ENCODE measurements around the gene AZIN2. TPM values are rescaled to one million over a fixed set of nuclear protein-coding genes. Genes with fewer than 3 reads are reported as not detected.
"Not testable (repeated sequence)": the region's sequence is repeated elsewhere in the genome, so short reads cannot be mapped to it uniquely, and the experiment has no call there.

AZIN2 gene
- total RNA-seq, 2 donors from 2014 or later = 1.9 to 3.3 TPM

DNA sequence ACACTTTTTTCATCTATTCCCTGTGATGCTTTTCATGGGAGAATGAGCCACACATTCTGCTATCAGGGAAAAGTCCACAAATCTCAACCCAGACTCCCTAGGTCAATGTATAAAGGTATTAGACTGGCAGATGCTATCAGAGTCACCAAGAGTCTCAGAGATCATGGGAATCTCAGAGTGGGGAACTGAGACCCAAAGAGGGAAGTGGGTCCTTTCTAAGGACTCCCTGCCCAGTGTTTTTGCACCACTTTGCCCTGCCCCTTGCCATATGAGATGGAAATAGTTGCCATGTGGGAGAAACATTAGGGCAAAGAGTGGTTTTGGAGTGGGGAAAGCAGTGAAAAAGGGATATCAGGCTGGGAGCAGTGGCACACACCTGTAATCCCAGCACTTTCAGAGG is 19.1 kb upstream of the AZIN2 start:
- Histone ChIP-seq H3K36me3 (no peaks in the 10 kb centered on the region), H3K27ac (no peak overlapping the region), H3K4me1 (peaks cover 0 to 8% of the 10 kb centered on the region in 2 donors), H3K9me3 (peaks cover 15 to 39% of the 10 kb centered on the region in 2 donors), H3K4me3 (no peak overlapping the region), H3K27me3 (no peaks in the 10 kb centered on the region)
- TF ChIP-seq, protein P1, sequence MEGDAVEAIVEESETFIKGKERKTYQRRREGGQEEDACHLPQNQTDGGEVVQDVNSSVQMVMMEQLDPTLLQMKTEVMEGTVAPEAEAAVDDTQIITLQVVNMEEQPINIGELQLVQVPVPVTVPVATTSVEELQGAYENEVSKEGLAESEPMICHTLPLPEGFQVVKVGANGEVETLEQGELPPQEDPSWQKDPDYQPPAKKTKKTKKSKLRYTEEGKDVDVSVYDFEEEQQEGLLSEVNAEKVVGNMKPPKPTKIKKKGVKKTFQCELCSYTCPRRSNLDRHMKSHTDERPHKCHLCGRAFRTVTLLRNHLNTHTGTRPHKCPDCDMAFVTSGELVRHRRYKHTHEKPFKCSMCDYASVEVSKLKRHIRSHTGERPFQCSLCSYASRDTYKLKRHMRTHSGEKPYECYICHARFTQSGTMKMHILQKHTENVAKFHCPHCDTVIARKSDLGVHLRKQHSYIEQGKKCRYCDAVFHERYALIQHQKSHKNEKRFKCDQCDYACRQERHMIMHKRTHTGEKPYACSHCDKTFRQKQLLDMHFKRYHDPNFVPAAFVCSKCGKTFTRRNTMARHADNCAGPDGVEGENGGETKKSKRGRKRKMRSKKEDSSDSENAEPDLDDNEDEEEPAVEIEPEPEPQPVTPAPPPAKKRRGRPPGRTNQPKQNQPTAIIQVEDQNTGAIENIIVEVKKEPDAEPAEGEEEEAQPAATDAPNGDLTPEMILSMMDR (IDR thresholded peaks at IDR 0.05) = no peak
- DNase-seq (ENCODE audit: low spot score) = no peak

DNA sequence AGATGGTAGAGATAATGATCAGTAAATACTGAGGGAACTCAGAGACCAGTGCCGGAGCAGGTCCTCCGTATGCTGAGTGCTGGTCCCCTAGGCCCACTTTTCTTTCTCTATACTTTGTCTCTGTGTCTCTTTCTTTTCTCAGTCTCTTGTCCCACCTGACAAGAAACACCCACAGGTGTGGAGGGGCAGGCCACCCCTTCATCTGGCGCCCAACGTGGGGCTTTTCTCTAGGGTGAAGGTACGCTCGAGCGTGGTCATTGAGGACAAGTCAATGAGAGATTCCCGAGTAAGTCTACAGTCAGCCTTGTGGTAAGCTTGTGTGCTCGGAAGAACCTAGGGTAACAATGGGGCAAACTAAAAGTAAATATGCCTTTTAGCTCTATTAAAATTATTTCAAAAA is 16.7 kb upstream of the AZIN2 start:
- H3K9me3 ChIP-seq = peaks cover 15 to 39% of the 10 kb centered on the region in 2 donors
- not testable (repeated sequence) for H3K4me3 ChIP-seq; H3K27ac ChIP-seq; H3K36me3 ChIP-seq; H3K4me1 ChIP-seq; DNase-seq (ENCODE audit: low spot score); H3K27me3 ChIP-seq

DNA sequence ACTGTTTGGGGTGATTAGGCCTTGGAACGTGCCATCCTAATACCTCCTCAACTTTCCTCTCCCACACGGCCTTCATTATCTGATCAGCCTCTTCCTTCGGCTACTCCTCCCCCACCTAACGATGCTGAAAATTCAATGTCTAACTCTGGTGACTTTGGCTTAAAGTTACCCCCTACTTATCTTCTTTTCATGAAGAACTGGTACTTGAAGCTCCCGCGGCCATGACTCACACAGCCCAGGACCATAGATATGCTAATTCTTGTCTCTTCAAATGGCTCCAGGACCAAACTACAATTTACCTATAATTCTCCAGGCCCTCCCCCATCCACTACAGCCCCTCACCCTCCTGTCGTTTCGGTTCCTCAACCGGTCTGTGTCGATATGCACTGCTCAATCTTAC is 15.7 kb upstream of the AZIN2 start:
- H3K27ac ChIP-seq = no peak overlapping the region
- peaks cover 15 to 39% of the 10 kb centered on the region in 2 donors for H3K9me3 ChIP-seq
- no peaks in the 10 kb centered on the region for H3K36me3 ChIP-seq
- DNase-seq (ENCODE audit: low spot score) = no peak
- H3K4me3 ChIP-seq = no peak overlapping the region
- H3K4me1 ChIP-seq = peaks cover 0 to 2% of the 10 kb centered on the region in 2 donors
- TF ChIP-seq, protein P1 (IDR thresholded peaks at IDR 0.05) = no peak
- no peaks in the 10 kb centered on the region for H3K27me3 ChIP-seq

DNA sequence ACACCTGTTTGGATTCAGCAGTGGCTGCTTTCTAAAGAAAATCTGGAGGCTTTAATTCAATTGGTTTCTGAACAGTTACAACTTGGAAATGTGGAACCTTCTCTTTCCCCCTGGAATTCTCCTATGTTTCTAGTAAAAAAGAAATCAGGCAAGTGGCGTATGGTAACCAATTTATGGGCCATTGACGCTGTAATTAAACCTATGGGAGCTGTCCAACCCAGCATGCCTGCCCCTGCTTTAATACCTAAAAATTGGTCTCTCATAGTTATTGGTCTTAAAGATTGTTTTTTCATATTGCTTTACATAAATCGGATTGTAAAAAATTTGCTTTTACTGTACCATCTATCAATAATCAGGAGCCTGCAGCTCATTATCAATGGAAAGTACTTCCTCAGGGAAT is 14.5 kb upstream of the AZIN2 start:
- not testable (repeated sequence) for H3K27ac ChIP-seq; DNase-seq (ENCODE audit: low spot score); H3K4me3 ChIP-seq; H3K27me3 ChIP-seq; H3K4me1 ChIP-seq; H3K36me3 ChIP-seq
- H3K9me3 ChIP-seq = peaks cover 15 to 39% of the 10 kb centered on the region in 2 donors

DNA sequence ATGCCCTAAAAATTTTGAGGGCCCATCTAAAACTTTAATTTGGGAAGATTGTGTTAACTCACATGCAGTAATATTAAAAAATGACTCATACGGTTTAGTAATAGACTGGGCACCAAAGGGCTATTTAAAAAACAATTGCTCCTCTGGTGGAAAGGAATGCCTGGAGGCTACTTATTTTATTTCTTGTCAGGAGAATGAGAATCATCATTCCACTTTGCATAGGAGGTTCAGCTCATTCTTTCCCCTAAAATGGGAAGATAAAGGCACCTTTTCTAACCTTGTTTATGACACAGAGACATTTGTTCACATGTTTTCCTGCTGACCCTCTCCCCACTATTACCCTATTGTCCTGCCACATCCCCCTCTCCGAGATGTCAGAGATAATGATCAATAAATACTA is 12.8 kb upstream of the AZIN2 start:
- not testable (repeated sequence) for H3K27me3 ChIP-seq; H3K27ac ChIP-seq; H3K4me1 ChIP-seq; H3K36me3 ChIP-seq; H3K4me3 ChIP-seq; DNase-seq (ENCODE audit: low spot score)
- peaks cover 15 to 30% of the 10 kb centered on the region in 2 donors for H3K9me3 ChIP-seq

DNA sequence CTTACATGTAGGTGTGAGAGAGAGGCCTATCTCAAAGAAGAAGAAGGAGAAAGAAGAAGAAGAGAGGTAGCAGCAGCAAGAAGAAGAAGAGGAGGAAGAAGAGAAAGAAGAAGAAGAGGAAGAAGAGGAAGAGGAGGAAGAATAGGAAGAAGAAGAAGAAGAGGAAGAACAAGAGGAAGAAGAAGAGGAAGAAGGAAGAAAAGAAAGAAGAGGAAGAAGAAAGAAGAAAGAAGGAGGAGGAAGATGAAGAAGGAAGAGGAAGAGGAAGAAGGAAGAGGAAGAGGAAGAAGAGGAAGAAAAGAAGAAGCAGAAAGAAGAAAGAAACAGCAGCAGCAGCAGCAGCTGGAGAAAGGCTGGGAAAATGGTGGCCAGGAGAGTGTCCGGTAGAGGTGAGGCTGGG is 10.3 kb upstream of the AZIN2 start:
- no peaks in the 10 kb centered on the region for H3K36me3 ChIP-seq
- no peaks in the 10 kb centered on the region for H3K4me1 ChIP-seq
- TF ChIP-seq, protein P1 (IDR thresholded peaks at IDR 0.05) = no peak
- DNase-seq (ENCODE audit: low spot score) = no peak
- H3K27ac ChIP-seq = no peak overlapping the region
- H3K27me3 ChIP-seq = no peaks in the 10 kb centered on the region
- peaks cover 0 to 4% of the 10 kb centered on the region in 2 donors for H3K9me3 ChIP-seq
- H3K4me3 ChIP-seq = no peak overlapping the region

DNA sequence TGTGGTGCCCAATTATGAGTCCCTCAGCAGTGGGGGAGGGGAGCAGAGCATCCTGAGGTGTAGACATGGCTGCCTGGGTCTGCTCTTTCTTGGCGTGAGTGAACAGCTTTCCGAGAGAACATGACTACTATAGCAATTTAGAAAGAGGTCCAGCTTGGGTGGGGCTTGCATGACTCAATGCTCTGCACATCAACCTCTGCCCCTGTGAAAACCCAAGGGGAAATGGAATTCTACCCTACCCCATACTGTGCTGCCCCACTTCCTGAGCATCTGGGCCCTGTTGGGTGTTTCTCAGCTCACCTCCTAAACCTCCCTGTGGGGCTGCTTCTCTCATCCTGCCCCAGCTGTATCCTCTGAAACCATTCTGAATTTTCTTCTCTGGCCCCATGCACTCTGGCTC is 8.2 kb upstream of the AZIN2 start:
- DNase-seq (ENCODE audit: low spot score) = no peak
- H3K36me3 ChIP-seq = no peaks in the 10 kb centered on the region
- H3K27ac ChIP-seq = no peak overlapping the region
- no peaks in the 10 kb centered on the region for H3K4me1 ChIP-seq
- TF ChIP-seq, protein P1 (IDR thresholded peaks at IDR 0.05) = no peak
- no peaks in the 10 kb centered on the region for H3K9me3 ChIP-seq
- H3K4me3 ChIP-seq = no peak overlapping the region
- H3K27me3 ChIP-seq = no peaks in the 10 kb centered on the region

All from right atrium auricular region (tissue), 2 donors.